ENCODE results near the gene ASB2.

- TF ChIP-seq CTCF (conservative IDR thresholded peaks at IDR 0.05; ENCODE audit: low read depth, low read length) (no peak), EZH2 (IDR thresholded peaks at IDR 0.05; ENCODE audit: borderline replicate concordance, low read depth, low read length, poor library complexity, severe bottlenecking) (no peak)
Measured at GRCh38 chr14:94010625-94011024, 34.3 kb upstream of the ASB2 start.

All from A673 (cell line).